ENCODE data around the gene B4GALT5.
A peak's percentile ranks its signal among the peaks of the same experiment; 100 is the strongest.
"Not testable (repeated sequence)": the region's sequence is repeated elsewhere in the genome, so short reads cannot be mapped to it uniquely, and the experiment has no call there.

Gene B4GALT5

DNA sequence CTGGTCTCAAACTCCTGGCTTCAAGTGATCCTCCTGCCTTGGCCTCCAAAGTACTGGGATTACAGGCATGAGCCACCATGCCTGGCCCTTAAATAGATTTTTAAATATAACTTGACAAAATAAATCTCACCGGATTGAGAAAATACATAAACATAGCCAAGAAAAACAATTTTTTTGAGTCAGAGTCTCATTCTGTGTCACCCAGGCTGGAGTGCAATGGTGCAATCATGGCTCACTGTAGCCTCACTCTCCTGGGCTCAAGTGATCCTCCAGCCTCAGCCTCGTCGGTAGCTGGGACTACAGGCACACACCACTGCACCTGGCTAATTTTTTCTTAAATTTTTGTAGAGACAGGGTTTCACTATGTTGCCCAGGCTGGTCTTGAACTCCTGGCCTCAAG, 85.4 kb downstream of the B4GALT5 start:
- DNase-seq (ENCODE audit: low read depth in 2 of 2) = not testable (repeated sequence)

DNA sequence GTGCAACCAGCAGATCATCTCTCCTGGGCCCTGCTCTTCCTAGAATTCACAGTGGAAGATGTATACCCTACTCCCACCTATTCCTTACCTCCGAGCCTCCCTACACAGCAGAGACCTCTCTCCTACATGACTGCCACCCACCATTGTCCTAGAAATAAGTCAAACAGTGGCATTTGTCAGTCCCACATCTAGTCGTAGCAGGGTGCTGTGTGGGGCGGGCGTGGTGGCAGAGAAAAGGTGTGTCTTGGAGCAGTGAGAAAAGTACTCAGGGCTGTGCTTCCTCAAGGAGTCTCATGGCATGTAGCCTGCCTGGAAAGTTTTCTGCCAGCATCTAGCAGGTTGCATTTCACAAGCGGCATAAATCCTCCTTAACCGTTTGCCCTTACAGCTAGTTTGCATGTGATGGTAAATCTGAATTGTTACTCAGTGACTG, 86.3 kb downstream of the B4GALT5 start:
- DNase-seq (ENCODE audit: low read depth in 2 of 2) = no peak

DNA sequence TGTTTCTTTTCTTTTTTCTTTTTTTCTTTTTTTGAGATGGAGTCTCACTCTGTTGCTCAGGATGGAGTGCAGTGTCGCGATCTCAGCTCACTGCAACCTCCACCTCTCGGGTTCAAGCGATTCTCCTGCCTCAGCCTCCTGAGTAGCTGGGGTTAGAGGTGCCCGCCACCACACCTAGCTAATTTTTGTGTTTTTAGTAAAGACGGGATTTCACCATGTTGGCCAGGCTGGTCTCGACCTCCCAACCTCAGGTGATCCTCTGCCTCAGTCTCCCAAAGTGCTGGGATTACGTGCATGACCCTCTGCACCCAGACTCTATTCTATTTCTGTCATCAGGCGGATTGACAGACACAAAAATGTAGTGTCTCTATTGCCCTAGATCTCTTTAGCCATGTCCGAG, 88.7 kb downstream of the B4GALT5 start:
- not testable (repeated sequence) for DNase-seq (ENCODE audit: low read depth in 2 of 2)

DNA sequence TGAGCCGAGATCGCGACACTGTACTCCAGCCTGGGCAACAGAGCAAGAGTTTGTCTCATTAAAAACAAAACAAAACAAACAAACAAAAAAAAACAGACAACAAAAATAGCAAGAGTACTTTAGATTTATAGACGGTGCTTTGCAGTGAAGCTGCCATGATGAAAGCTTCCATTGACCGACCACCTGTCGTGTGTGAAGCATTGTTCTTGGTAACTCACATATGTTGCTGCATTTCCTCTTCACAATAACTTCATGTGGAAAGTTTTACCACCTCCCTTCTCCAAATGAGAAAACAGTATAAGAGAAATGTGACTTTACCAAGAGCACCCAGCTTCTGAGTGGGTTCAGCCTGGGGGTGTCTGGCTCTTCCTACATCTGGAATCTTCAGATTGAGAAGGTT, 89.4 kb downstream of the B4GALT5 start:
- DNase-seq (ENCODE audit: low read depth in 2 of 2) = no peak

DNA sequence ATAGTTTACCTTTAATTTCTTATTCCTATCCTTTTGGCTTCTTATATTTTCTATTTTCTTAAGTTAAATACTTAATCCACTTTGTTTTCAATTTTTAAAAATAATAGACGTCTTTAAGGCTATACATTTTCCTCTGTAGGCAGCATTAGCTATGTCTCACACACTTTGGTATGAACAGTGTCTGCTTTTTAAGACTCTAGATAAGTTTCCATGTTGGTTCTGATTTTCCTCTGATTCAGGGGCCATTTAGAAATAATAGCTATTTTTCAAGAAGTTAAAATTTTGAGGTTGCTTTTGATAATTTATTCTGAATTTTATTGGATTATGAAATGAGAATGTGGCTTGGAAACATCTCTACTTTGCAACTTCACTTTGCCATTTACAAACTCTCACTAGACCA, 91.4 kb downstream of the B4GALT5 start:
- DNase-seq (ENCODE audit: low read depth in 2 of 2) = no peak

DNA sequence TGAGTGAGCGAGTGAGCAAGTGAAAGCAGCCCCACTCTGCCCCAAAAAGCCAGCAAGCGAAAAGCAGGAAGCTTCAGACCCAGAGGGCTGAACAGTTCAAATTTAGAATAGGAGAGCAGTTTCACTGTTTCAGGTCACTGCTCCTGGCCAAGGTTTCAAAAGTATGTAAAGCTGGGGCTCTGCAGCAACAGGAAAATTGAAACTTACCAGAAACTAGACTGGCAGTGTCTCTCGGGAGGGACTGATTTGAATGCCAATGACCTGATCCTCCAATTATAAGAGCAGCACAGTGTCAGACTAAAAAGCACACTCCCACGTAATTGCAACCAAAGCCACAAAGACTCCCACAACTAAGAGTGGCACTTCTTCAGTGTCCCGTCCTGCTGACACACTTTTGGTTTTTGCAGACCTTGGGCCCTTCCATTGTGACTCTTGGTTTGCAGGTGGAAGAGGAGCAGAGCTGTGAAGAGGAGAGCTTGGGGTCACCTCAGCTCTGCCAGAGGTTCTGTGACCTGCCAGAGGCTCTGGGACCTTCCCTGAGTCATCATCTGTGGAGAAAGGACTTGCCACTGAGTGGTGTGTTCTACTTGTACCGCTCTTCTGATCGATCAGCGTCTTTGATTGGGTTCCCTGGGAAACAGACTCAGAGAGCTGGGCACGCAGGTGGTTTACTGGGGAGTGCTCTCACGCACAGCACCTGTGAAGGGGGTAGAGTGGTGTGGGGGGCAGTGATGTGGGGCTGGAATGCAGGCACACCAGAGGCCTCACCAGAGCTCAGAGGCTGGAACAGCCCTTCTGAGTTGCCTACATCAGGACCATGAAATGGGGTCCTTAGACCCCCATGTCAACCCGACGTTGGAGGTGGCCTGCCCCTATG, 93.1 kb downstream of the B4GALT5 start:
- no peak for DNase-seq (ENCODE audit: low read depth in 2 of 2)

DNA sequence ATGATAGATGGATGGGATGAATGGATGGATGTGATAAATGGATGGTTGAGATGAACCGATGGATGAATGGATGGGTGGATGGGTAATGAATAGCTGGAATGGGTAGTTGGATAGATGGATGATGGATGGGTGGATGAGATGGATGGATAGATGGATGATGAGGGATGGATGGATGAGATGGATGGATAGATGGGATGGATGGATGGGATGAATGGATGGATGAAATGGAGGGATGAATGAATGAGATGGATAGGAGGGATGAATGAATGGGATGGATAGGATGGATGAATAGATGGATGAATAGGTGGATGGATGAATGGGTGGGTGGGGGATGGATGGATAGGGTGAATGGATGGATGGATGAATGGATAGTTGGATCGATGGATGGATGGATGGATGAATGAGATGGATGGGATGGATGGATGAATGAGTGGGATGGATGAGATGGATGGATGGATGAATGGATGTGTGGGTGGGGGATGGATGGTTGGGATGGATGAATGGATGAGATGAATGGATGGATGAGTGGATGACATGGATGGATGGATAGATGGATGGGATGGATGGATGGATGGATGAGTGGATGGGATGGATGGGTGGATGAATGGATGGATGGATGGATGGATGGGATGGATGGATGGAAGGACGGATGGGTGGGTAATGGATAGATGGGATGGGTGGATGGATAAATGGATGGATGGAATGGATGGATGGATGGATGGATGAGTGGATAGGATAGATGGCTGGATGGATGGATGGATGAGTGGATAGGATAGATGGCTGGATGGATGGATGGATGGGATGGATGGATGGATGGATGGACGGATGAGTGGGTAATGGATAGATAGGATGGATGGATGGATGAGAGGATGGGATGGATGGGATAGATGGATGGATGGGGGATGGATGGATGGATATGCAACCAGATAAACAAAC, 94.3 kb downstream of the B4GALT5 start:
- no peak for DNase-seq (ENCODE audit: low read depth in 2 of 2)

DNA sequence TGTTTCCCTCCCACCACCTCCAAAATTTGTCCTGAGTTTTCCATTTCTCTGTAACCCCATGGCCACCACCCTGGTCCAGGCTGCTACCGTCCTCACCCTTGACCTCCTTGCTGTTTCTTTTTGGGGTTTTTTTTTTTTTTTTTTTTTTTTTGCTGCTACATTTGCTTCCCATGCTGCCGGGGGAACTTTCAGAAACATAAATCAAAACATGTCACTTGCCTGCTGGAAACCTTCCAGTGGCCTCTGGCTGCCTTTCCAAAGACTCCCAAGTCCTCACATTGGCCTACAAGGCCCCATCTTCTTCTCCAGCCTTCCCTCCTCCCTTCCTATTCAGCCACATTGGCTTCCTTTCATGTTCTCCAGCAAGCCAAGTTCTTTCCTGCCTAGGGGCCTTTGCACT, 95.4 kb downstream of the B4GALT5 start:
- DNase-seq (ENCODE audit: low read depth in 2 of 2) = no peak

DNA sequence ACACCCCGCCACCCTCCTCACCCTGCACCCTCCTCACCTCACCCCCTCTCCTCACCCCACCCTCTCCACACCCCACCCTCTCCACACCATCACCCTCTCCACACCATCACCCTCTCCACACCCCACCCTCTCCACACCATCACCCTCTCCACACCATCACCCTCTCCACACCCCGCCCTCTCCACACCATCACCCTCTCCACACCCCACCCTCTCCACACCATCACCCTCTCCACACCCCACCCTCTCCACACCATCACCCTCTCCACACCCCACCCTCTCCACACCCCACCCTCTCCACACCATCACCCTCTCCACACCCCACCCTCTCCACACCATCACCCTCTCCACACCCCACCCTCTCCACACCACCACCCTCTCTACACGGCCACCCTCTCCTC, 96.3 kb downstream of the B4GALT5 start:
- not testable (repeated sequence) for DNase-seq (ENCODE audit: low read depth in 2 of 2)

DNA sequence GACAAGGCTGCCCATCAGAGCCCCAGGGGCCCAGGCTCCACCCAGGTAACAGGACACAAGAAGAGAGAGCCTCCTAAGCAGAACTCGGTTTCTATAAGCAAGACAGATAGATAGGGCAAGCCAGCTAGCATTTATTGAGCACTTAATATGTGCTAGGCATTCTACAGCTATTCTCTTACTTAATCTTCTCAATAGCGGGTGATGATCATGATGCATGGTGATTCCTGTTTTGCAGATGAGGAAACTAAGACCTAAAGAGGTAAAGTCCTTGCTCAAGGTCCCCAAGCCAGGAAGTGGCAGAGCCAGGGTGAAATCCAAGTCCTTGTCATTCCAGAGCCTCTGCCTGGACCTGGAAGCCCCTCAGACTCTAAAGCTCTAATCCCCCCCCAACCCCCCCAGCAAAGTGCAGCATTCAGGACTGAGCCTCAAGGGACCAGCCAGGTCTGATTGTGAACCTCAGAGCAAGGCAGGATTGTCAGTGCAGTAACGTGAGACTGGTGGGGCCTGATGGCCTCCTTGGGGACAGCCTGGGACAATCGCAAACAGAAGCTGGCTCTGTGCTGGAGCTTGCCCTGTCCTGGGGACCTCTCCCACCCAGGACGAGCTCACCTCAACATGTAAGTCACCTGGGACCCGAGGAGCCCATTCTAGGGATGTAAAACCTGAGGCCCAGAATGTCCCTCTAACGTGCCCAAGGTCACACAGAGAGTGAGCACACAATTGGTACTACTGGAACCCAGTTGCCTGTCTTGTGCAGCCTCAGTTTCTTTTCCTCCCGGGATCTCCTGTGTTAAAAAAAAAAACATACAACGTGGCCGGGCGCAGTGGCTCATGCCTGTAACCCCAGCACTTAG, 97.3 kb downstream of the B4GALT5 start:
- no peak for DNase-seq (ENCODE audit: low read depth in 2 of 2)

DNA sequence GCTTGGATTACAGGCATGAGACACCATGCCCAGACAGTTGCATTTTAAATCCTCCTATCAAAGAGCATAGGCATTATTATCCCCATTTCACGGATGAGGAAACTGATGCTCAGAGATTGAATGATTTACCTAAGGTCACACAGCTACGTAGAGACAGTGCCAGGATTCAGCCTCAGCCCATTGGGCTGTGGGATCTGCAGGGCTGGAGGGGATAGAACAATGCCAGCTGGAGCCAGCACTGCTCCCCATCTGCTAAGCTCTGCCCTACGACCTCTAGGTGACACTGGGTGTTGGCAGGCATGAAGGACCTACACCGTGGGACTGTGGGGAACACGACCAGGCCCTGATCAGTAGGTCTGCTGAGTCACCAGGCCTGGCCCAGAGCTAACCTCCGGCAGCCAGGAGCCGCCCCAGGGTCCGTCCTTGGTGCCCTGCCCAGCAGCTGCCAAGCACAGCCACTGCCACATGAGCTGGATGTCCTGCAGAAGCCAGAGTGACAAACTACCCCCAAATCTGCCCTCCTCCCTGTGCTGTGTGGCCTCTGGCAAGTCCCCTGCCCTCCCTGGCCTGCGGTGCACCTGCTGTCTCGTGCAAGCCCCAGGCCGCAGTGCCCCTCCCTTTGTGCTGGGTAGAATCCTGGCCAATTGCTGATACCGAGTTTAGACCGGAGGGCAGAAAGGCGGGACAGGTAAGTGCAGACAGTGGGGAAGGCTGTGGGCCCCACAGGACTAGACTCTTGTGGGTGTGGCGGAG, 98.1 kb downstream of the B4GALT5 start:
- DNase-seq (ENCODE audit: low read depth in 2 of 2) = no peak

DNA sequence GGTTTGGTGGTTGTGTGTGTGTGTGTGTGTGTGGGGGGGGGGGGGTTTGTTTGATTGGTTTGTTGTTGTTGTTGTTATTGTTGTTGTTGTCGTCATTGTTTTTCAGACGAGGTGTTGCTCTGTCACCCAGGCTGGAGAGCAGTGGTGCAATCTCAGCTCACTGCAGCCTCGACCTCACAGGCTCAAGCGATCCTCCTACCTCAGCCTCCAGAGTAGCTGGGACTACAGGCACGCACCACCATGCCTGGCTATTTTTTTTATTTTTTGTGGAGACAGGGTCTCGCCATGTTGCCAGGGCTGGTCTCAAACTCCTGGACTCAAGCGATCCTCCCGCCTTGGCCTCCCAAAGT, 98.7 kb downstream of the B4GALT5 start:
- not testable (repeated sequence) for DNase-seq (ENCODE audit: low read depth in 2 of 2)

DNA sequence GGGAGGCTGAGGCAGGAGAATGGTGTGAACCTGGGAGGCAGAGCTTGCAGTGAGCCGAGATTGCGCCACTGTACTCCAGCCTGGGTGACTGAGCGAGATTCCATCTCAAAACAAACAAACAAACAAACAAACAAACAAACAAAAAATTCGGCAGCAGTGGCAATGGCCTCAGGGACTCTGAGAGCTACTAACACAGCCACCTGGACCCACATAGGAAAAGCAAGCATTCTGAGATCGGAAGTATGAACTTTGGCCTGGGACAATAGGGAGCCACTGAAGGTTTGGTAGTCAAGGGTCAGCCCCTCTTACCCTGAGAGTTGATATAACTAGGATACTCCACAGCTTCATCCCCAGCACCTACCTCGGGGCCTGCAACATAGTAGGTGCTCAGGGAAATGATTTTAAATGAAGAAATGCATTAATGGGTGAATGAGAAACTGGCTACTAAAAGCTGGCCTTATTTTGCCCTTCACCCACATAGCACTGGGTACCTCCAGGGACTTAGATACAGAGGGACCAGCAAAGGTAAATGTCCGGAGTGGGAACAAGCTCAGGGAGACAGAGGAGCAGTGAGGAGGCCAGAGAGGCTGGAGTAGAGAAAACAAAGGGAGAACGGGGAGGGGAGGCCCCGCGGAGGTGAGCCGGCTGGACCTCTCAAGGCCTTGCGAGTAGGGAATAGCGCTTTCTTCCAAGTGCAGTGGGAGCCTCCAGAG, 99.2 kb downstream of the B4GALT5 start:
- no peak for DNase-seq (ENCODE audit: low read depth in 2 of 2)

DNA sequence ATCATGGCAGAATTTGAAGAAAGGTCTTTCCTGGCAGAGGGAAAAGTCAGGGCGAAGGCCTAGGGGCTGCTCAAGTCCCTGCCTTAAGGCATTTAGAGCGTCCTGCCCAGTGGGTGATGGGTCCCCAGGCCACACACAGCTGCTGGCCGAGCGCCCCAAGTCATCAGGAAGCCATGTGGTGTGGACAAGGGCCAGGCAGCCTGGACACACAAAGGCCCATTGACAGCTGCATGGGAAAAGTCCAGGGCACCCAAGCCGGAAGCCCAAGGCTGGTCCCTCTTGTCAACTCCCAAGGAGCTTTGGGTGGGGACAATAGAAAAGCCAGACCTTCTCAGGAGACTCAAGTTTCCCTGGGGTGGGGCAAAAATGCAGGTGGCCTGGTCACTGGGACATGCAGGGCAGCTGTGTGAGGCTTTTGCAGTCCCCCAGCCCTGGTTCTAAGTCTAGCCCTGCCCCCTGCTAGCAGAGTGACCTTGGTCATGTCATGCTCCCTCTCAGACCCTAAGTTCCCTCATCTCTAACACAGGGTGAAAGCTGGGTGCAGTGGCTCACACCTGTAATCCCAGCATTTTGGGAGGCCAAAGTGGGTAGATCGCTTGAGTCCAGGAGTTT, 101.4 kb downstream of the B4GALT5 start:
- no peak for DNase-seq (ENCODE audit: low read depth in 2 of 2)

DNA sequence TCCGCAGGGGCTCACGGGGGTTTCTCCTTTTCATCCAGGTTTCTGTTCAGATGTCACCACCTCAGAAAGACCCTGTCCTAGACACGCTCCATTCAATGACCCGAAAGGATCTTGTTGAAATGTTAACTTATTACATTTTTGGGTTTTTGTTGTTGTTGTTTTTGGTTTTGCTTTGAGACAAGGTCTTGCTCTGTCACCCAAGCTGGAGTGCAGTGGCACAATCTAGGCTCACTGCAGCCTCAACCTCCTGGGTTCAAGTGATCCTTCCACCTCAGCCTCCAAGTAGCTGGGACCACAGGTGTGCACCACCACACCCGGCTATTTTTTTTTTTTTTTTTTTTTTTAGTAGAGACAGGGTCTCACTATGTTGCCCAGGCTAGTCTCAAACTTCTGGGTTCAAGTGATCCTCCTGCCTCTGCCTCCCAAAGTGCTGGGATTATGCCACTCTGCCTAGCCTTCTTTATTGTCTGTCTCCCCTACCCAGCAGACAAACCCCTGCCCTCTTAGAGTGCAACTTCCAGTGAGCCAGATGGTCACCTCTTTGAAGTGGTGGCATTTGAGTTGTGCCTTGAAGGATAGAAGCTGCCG, 102.0 kb downstream of the B4GALT5 start:
- DNase-seq (ENCODE audit: low read depth in 2 of 2) = not testable (repeated sequence)

DNA sequence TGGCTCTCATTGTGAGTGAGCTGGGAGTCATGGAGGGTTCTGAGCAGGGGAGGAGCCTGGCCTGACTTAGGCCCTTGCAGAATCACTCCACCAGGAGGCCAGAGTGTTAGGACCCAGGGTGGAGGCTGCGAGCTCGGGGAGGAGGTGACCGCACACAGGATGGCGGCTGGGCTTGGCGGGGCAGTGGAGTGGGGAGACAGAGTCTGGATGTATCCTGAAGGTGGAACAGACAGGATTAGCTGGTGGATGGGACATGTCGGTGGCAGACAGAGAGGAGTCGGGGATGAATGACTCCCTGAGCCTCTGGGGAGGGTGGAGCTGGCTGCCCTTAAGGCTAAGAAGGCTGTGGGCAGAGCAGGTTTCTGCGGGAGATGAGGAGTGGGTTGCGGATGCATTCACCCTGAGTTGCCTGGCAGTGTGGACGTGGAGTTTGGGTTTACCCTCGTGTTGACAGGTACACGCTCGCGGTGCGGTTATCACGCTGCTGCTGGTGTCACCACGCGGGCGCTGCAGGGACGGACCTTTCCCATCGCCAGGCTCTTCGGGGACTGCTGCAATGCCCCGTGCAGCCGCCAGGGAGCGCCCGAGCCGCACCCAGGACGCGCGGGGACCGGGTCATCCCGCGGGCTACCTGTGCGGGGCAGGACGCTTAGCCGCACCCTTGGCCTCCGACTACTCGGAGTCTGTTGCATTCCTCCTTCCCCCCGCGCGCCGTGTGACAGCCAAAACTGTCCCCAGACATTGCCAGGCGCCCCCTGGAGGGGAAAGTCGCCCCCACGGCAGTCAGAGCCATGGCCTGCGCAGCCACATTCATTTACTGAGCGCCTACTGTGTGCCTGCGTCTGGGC, 102.8 kb downstream of the B4GALT5 start:
- peak; percentile 36 to 57 for DNase-seq (ENCODE audit: low read depth in 2 of 2)

DNA sequence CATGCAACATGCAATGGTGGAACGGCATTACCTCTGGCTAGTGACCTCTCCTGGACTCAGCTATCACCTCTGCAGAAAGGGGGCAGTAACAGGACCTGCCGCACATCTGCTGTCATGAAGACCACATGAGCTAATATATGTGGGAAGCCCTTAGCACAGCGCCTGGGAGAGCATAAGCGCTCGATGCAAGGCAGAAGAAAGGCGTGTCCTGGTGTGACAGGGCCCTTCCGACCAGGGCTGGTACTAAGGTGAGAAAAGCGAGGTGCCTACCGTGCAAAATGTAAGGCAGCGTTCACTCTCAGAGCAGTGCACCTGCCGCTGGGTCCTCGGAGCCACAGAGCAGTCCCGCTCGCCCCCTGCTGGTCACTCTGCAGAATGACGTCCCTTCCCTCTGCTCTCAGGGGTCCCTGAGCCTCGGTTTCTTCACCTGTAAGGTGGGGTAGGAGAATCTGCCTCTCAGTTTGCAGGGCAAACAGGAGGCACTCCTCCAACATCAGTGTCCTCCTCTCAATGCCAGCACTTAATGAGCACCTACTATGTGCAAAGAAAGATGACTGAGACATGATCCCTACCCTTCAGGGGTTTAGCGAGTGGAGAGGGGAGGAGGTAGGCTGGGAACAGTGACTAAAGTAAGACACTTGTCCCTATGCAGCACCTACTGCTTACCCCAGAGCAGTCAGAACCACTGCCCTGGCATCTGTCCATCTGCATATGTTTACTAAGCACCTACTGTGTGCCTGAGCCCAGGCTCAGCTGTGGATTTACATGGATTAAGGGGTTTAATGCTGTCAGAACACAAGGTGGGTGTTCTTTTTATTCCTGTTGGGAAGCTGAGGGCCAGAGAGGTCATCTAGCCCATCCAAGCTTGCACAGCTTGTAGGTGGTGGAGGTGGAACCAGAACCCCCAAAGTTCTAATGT, 104.7 kb downstream of the B4GALT5 start:
- DNase-seq (ENCODE audit: low read depth in 2 of 2) = peak; percentile 62 to 63

DNA sequence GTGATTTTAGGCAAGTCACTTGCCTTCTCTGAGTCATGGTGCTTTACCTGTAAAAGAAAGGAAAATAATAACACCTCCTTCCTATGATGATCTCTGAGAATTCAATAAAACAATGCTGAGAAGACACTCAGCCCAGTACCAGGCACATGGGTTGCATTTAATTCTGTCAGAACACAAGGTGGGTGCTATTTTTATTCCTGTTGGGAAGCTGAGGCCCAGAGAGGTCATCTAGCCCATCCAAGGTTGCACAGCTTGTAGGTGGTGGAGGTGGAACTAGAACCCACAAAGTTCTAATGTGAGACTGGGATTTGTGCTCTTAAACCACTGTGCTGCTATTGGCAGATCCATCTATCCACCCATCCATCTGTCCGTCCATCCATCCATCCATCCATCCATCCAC, 106.1 kb downstream of the B4GALT5 start:
- no peak for DNase-seq (ENCODE audit: low read depth in 2 of 2)

Measured in stimulated activated CD8-positive, alpha-beta memory T cell treated with anti-CD3 and anti-CD28 coated beads, Interleukin-7, amount 100 ng/mL, for 4 hours (primary cell).